Keratinocyte (primary cell): ENCODE data around the gene BICDL1. TPM values are rescaled to one million over a fixed set of nuclear protein-coding genes. Genes with fewer than 3 reads are reported as not detected.
A peak's percentile ranks its signal among the peaks of the same experiment; 100 is the strongest.
"Not testable (repeated sequence)": the region's sequence is repeated elsewhere in the genome, so short reads cannot be mapped to it uniquely, and the experiment has no call there.

ENCODE experiments used
- DNase-seq: peaks from one replicate; pipeline ENCODE4 v3.0.0-alpha.2; 2011; ENCODE audit warnings: low read depth, missing footprints, low spot score
- FAIRE-seq: peaks from 2 replicates; lab custom pipeline; 2011; peaks lifted over from hg19 to GRCh38; lab: Jason Lieb, UNC
- H2AFZ ChIP-seq: 2 replicates; pipeline ENCODE4 v1.6.0; 2012; ENCODE audit warnings: low read length, control low read depth, inconsistent platforms; ENCODE audit not compliant: control insufficient read depth
- H3K27ac ChIP-seq: 2 replicates; pipeline ENCODE4 v1.5.1; 2011; ENCODE audit warnings: low read length; ENCODE audit not compliant: control insufficient read depth, insufficient read depth
- H3K27me3 ChIP-seq: 3 replicates; pipeline ENCODE4 v1.6.0; 2011; ENCODE audit warnings: low read length; ENCODE audit not compliant: control insufficient read depth, insufficient read depth; ENCODE audit errors: extremely low read depth
- H3K36me3 ChIP-seq, 2 experiments: 2 replicates in 1 of 2; 3 replicates in 1 of 2; pipeline ENCODE4 v1.5.1; 2011; ENCODE audit warnings: low read length in 2 of 2, mild to moderate bottlenecking in 1 of 2; ENCODE audit not compliant: control insufficient read depth in 2 of 2, insufficient read depth in 2 of 2; ENCODE audit errors: extremely low read depth in 1 of 2
- H3K4me1 ChIP-seq: 3 replicates; pipeline ENCODE4 v1.5.1; 2011; ENCODE audit warnings: low read length; ENCODE audit not compliant: control insufficient read depth, insufficient read depth; ENCODE audit errors: extremely low read depth
- H3K4me2 ChIP-seq: 3 replicates; pipeline ENCODE4 v1.6.0; 2011; ENCODE audit warnings: low read depth, low read length; ENCODE audit not compliant: control insufficient read depth, insufficient read depth; ENCODE audit errors: extremely low read depth
- H3K4me3 ChIP-seq, 3 experiments: fragments of 200-600 bp in 1 of 3; sonication (generic) in 1 of 3; 2 replicates in 2 of 3; 3 replicates in 1 of 3; pipeline ENCODE4 v1.5.1; 2011 to 2016; ENCODE audit warnings: low read length in 3 of 3, mild to moderate bottlenecking in 3 of 3, control low read depth in 2 of 3, inconsistent platforms in 1 of 3, low read depth in 1 of 3, mixed read lengths in 1 of 3, mixed run types in 1 of 3, moderate library complexity in 1 of 3; ENCODE audit not compliant: control insufficient read depth in 2 of 3, insufficient read depth in 2 of 3; ENCODE audit errors: extremely low read depth in 1 of 3
- H3K79me2 ChIP-seq: 2 replicates; pipeline ENCODE4 v1.6.0; 2012; ENCODE audit warnings: low read length; ENCODE audit not compliant: control insufficient read depth, insufficient read depth
- H3K9ac ChIP-seq: 3 replicates; pipeline ENCODE4 v1.6.0; 2011; ENCODE audit warnings: low read length; ENCODE audit not compliant: control insufficient read depth, insufficient read depth; ENCODE audit errors: extremely low read depth
- H3K9me1 ChIP-seq: 3 replicates; pipeline ENCODE4 v1.6.0; 2011; ENCODE audit warnings: low read length; ENCODE audit not compliant: control insufficient read depth, insufficient read depth; ENCODE audit errors: extremely low read depth
- H3K9me3 ChIP-seq: 2 replicates; pipeline ENCODE4 v1.5.1; 2012; ENCODE audit warnings: low read depth, low read length; ENCODE audit not compliant: control insufficient read depth
- H4K20me1 ChIP-seq: 3 replicates; pipeline ENCODE4 v1.6.0; 2011; ENCODE audit warnings: low read length; ENCODE audit not compliant: control insufficient read depth, insufficient read depth; ENCODE audit errors: extremely low read depth
- CTCF ChIP-seq, 3 experiments: IDR thresholded peaks in 1 of 3; conservative IDR thresholded peaks in 1 of 3; optimal IDR thresholded peaks in 1 of 3; 2 replicates in 2 of 3; 3 replicates in 1 of 3; pipeline versions ENCODE3 to v1.5.1; 2011; ENCODE audit warnings: low read length in 3 of 3, mild to moderate bottlenecking in 3 of 3, moderate library complexity in 2 of 3, control low read depth in 1 of 3, inconsistent platforms in 1 of 3; ENCODE audit not compliant: insufficient read depth in 2 of 3; ENCODE audit errors: extremely low read depth in 1 of 3
- EZH2 ChIP-seq: IDR thresholded peaks from one replicate; pipeline ENCODE4 v1.6.1; 2012; ENCODE audit warnings: inconsistent platforms, mild to moderate bottlenecking, low read length, moderate library complexity
- dilution Hi-C: fragments of 300-500 bp; cut with MboI; formaldehyde crosslinking; loops from one replicate; pipeline ENCODE4 v1.7.0; 2020; ENCODE audit warnings: low sequenced_read_pairs; ENCODE audit not compliant: extremely low pct_ligation_motif_present
- polyA plus RNA-seq, 5 experiments: library from polyadenylated mRNA; depleted of rRNA in 3 of 5; stranded (reverse) in 3 of 5; stranded (forward) in 1 of 5; unstranded in 1 of 5; fragments of >200 nt; gene quantifications; 1 replicate in 1 of 5; 2 replicates in 3 of 5; 3 replicates in 1 of 5; pipeline versions ENCODE4 v1.2.1 to v1.2.3, GENCODE V29; 2011 to 2012; ENCODE audit warnings: missing spikeins in 2 of 5, low read depth in 1 of 5, low replicate concordance in 1 of 5

Gene BICDL1
- polyA plus RNA-seq, 1 donor (not counting 4 experiments of a cell fraction or from before 2014, with no cell fraction given), result 6.4 TPM

GRCh38 chr12:119980242-119980641, 8.8 kb upstream of the BICDL1 start:
- H4K20me1 ChIP-seq, result no peaks in the 10 kb centered on the region
- no peaks in the 10 kb centered on the region for H3K36me3 ChIP-seq
- no peaks in the 10 kb centered on the region for H3K9me1 ChIP-seq
- no peak for TF ChIP-seq EZH2
- no peak for TF ChIP-seq CTCF (optimal IDR thresholded peaks at IDR 0.05 in 1 of 3, IDR thresholded peaks at IDR 0.05 in 1 of 3, conservative IDR thresholded peaks at IDR 0.05 in 1 of 3; ENCODE audit: extremely low read depth in 1 of 3, insufficient read depth in 2 of 3, low read length in 3 of 3)
- DNase-seq (no peak), FAIRE-seq (no peak)
- H3K9me3 ChIP-seq, result no peaks in the 10 kb centered on the region
- no peaks in the 10 kb centered on the region for H3K4me1 ChIP-seq
- no peak overlapping the region for H3K4me3 ChIP-seq
- H2AFZ ChIP-seq, result no peak overlapping the region
- H3K27ac ChIP-seq, result no peak overlapping the region
- H3K79me2 ChIP-seq, result no peaks in the 10 kb centered on the region
- H3K9ac ChIP-seq, result no peak overlapping the region
- H3K27me3 ChIP-seq, result no peaks in the 10 kb centered on the region
- dilution Hi-C loops, result no loop called here
- H3K4me2 ChIP-seq, result no peak overlapping the region

DNA sequence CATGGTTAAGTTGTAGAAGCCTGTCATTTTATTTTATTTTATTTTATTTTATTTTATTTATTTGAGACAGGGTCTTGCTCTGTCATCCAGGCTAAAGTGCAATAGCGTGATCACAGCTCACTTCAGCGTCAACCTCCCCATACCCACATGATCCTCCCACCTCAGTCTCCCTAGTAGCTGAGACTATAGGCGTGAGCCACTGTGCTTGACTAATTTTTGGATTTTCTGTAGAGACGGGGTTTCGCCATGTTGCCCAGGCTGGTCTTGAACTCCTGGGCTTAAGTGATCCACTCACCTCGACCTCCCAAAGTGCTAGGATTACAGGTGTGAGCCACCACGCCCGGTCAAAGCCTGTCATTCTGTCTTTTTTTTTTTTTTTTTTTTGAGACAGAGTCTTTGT, 8.3 kb upstream of the BICDL1 start:
- FAIRE-seq, H3K4me3 ChIP-seq, H3K27ac ChIP-seq, H3K9ac ChIP-seq, H3K4me2 ChIP-seq, H3K79me2 ChIP-seq, H3K27me3 ChIP-seq, H3K9me1 ChIP-seq, H3K9me3 ChIP-seq, H3K4me1 ChIP-seq, dilution Hi-C loops, DNase-seq, H3K36me3 ChIP-seq, H2AFZ ChIP-seq, H4K20me1 ChIP-seq: not testable (repeated sequence)

- Histone ChIP-seq H3K36me3 (no peaks in the 10 kb centered on the region), H3K9me3 (no peaks in the 10 kb centered on the region), H3K9me1 (no peaks in the 10 kb centered on the region), H3K4me1 (peaks cover 11% of the 10 kb centered on the region), H3K4me3 (peak overlapping the region; percentile 50 to 68 (median 55)), H3K27ac (no peak overlapping the region), H3K27me3 (no peaks in the 10 kb centered on the region), H2AFZ (peak overlapping the region; percentile 70), H3K4me2 (peak overlapping the region; percentile 36), H4K20me1 (peaks cover 4% of the 10 kb centered on the region), H3K79me2 (no peaks in the 10 kb centered on the region), H3K9ac (peak overlapping the region; percentile 40)
- dilution Hi-C loops, result no loop called here
- DNase-seq (no peak), FAIRE-seq (no peak)
- peak in 1 of 3 experiments; percentile 3 for TF ChIP-seq CTCF (optimal IDR thresholded peaks at IDR 0.05 in 1 of 3, IDR thresholded peaks at IDR 0.05 in 1 of 3, conservative IDR thresholded peaks at IDR 0.05 in 1 of 3; ENCODE audit: extremely low read depth in 1 of 3, insufficient read depth in 2 of 3, low read length in 3 of 3)
- TF ChIP-seq EZH2, result no peak
Observed at GRCh38 chr12:119989361-119989730, 310 bp downstream of the BICDL1 start.
